Fibroblast of pulmonary artery (primary cell): ENCODE measurements around the gene PHLPP2.
A peak's percentile ranks its signal among the peaks of the same experiment; 100 is the strongest.

Experiments used
- DNase-seq: peaks from one replicate; pipeline ENCODE4 v3.0.0-alpha.2; 2010; ENCODE audit warnings: low read depth
- H3K4me3 ChIP-seq: replicated peaks from 2 replicates; pipeline ENCODE4 v1.5.1; 2011; ENCODE audit warnings: low read depth, mild to moderate bottlenecking, control low read depth, low read length, moderate library complexity
- CTCF ChIP-seq: IDR thresholded peaks from 2 replicates; pipeline ENCODE4 v1.5.1; 2011; ENCODE audit warnings: mild to moderate bottlenecking, control low read depth, low read length, inconsistent platforms; ENCODE audit errors: missing control alignments

The PHLPP2 gene

GRCh38 chr16:71724320-71724751, at the start of gene PHLPP2:
TSS of gene PHLPP2 (minus strand) at chr16:71724701. CDS start at chr16:71714795, 9,906 bp downstream.
- DNase-seq = no peak
- TF ChIP-seq CTCF = no peak
- H3K4me3 ChIP-seq = peak within 1 kb of the TSS; percentile 81

GRCh38 chr16:71771571-71771970, 47.1 kb upstream of the PHLPP2 start:
- no peak for DNase-seq
- no peak overlapping the region for H3K4me3 ChIP-seq
- TF ChIP-seq CTCF = no peak

- no peak for DNase-seq
- no peak for TF ChIP-seq CTCF
Measured at GRCh38 chr16:71769222-71769621, 44.7 kb upstream of the PHLPP2 start.

GRCh38 chr16:71767060-71767900, 42.8 kb upstream of the PHLPP2 start:
- H3K4me3 ChIP-seq = no peak overlapping the region
- no peak for DNase-seq
- TF ChIP-seq CTCF = no peak

More at GRCh38 chr16:71769222-71769621, 44.7 kb upstream of the PHLPP2 start:
- H3K4me3 ChIP-seq = no peak overlapping the region

- H3K4me3 ChIP-seq = no peak overlapping the region
- TF ChIP-seq CTCF = no peak
- DNase-seq = peak; percentile 70
Measured at GRCh38 chr16:71762186-71762585, 37.7 kb upstream of the PHLPP2 start.

- no peak for DNase-seq
- H3K4me3 ChIP-seq = no peak overlapping the region
- TF ChIP-seq CTCF = no peak
Measured at GRCh38 chr16:71761097-71761496, 36.6 kb upstream of the PHLPP2 start.
